CD14-positive monocyte (primary cell): Measurements from ENCODE around the gene CAMK4. TPM values are rescaled to one million over a fixed set of nuclear protein-coding genes. Genes with fewer than 3 reads are reported as not detected.
A peak's percentile ranks its signal among the peaks of the same experiment; 100 is the strongest.

Experiments
- DNase-seq, 3 donors: peaks; one replicate each; pipeline ENCODE4 v3.0.0-alpha.2; 2011 to 2022
- H2AFZ ChIP-seq: 2 replicates; pipeline ENCODE4 v1.6.0; 2012; ENCODE audit warnings: mild to moderate bottlenecking, low read depth, low read length, inconsistent platforms; ENCODE audit not compliant: insufficient read depth, poor library complexity, severe bottlenecking
- H3K27ac ChIP-seq, 2 donors: 1 replicate in 1 of 2; 2 replicates in 1 of 2; pipeline ENCODE4 v1.5.1; 2012 to 2013; ENCODE audit warnings: low read length in 2 of 2, control low read depth in 1 of 2, inconsistent platforms in 1 of 2, low read depth in 1 of 2, mild to moderate bottlenecking in 1 of 2
- H3K27me3 ChIP-seq, 2 donors: one replicate each; pipeline versions ENCODE4 v1.6.0 to v1.6.1; 2011 to 2013; ENCODE audit warnings: low read length in 2 of 2; ENCODE audit not compliant: control insufficient read depth in 2 of 2, insufficient read depth in 2 of 2
- H3K36me3 ChIP-seq, 2 donors: replicated peaks in 1 of 2; 1 replicate in 1 of 2; 2 replicates in 1 of 2; pipeline versions ENCODE4 v1.5.1 to v1.6.1; 2012 to 2013; ENCODE audit warnings: low read length in 2 of 2, control low read depth in 1 of 2, inconsistent platforms in 1 of 2, mild to moderate bottlenecking in 1 of 2; ENCODE audit not compliant: insufficient read depth in 2 of 2, control insufficient read depth in 1 of 2
- H3K4me1 ChIP-seq, 2 donors: 1 replicate in 1 of 2; 2 replicates in 1 of 2; pipeline versions ENCODE4 v1.5.1 to v1.6.1; 2012 to 2013; ENCODE audit warnings: low read length in 2 of 2, control low read depth in 1 of 2, inconsistent platforms in 1 of 2, mild to moderate bottlenecking in 1 of 2, moderate library complexity in 1 of 2; ENCODE audit not compliant: insufficient read depth in 2 of 2, control insufficient read depth in 1 of 2
- H3K4me2 ChIP-seq: replicated peaks from 2 replicates; pipeline ENCODE3; 2012; ENCODE audit warnings: low read length, moderate library complexity, mild to moderate bottlenecking; ENCODE audit not compliant: poor library complexity, severe bottlenecking; ENCODE audit errors: extremely low read depth
- H3K4me3 ChIP-seq, 3 experiments: fragments of 200-600 bp in 1 of 3; sonication (generic) in 1 of 3; replicated peaks in 1 of 3; 1 replicate in 2 of 3; 2 replicates in 1 of 3; pipeline ENCODE4 v1.5.1; 2011 to 2013; ENCODE audit warnings: low read length in 3 of 3, mild to moderate bottlenecking in 3 of 3, control low read depth in 2 of 3, low read depth in 2 of 3, inconsistent platforms in 1 of 3, moderate library complexity in 1 of 3
- H3K79me2 ChIP-seq: 2 replicates; pipeline ENCODE4 v1.6.0; 2012; ENCODE audit warnings: mild to moderate bottlenecking, control low read depth, inconsistent platforms, low read length, moderate library complexity; ENCODE audit not compliant: insufficient read depth
- H3K9ac ChIP-seq: 2 replicates; pipeline ENCODE4 v1.6.0; 2017; ENCODE audit warnings: low read length, mild to moderate bottlenecking; ENCODE audit not compliant: insufficient read depth, poor library complexity, severe bottlenecking
- H3K9me3 ChIP-seq, 2 donors: replicated peaks in 1 of 2; 1 replicate in 1 of 2; 2 replicates in 1 of 2; pipeline versions ENCODE4 v1.5.1 to v1.6.1; 2012 to 2013; ENCODE audit warnings: low read length in 2 of 2, control low read depth in 1 of 2; ENCODE audit not compliant: control insufficient read depth in 1 of 2, insufficient read depth in 1 of 2
- H4K20me1 ChIP-seq: 2 replicates; pipeline ENCODE4 v1.6.0; 2012; ENCODE audit warnings: mild to moderate bottlenecking, low read length, control low read depth, moderate library complexity; ENCODE audit not compliant: insufficient read depth
- H3K27ac Mint-ChIP-seq, 7 donors: one replicate each; pipeline ENCODE4 v1.8.0; 2020; ENCODE audit warnings: mild to moderate bottlenecking in 7 of 7, mixed read lengths in 7 of 7, moderate library complexity in 6 of 7, inconsistent platforms in 2 of 7
- H3K27me3 Mint-ChIP-seq, 3 donors: one replicate each; pipeline ENCODE4 v1.8.0; 2021 to 2022; ENCODE audit warnings: low read depth in 3 of 3, mild to moderate bottlenecking in 3 of 3, mixed read lengths in 3 of 3, moderate library complexity in 3 of 3, inconsistent platforms in 1 of 3
- H3K36me3 Mint-ChIP-seq, 2 donors: one replicate each; pipeline ENCODE4 v1.8.0; 2020; ENCODE audit warnings: mixed read lengths in 2 of 2, inconsistent platforms in 1 of 2, mild to moderate bottlenecking in 1 of 2
- H3K4me1 Mint-ChIP-seq: one replicate; pipeline ENCODE4 v1.8.0; 2020; ENCODE audit warnings: mild to moderate bottlenecking, mixed read lengths
- H3K4me3 Mint-ChIP-seq, 2 donors: one replicate each; pipeline ENCODE4 v1.8.0; 2020; ENCODE audit warnings: mild to moderate bottlenecking in 2 of 2, mixed read lengths in 2 of 2, moderate library complexity in 1 of 2
- H3K9me3 Mint-ChIP-seq, 7 donors: one replicate each; pipeline ENCODE4 v1.8.0; 2020 to 2022; ENCODE audit warnings: mixed read lengths in 7 of 7, mild to moderate bottlenecking in 6 of 7, moderate library complexity in 6 of 7, inconsistent platforms in 2 of 7
- CTCF ChIP-seq: fragments of 200-600 bp; IDR thresholded peaks from one replicate; pipeline ENCODE4 v1.8.0; 2022; ENCODE audit warnings: antibody characterized with exemption, mild to moderate bottlenecking
- WGBS: methylation state at CpG from one replicate; pipeline ENCODE4 v1.1.5; 2013; ENCODE audit warnings: missing lambda C conversion rate; ENCODE audit not compliant: insufficient coverage; 5-methylcytosine and 5-hydroxymethylcytosine counted together
- intact Hi-C, 2 donors: fragments of 100-400 bp; cut with micrococcal nuclease; formaldehyde crosslinking; loops; one replicate each; pipeline versions ENCODE4 v1.15.0 to v1.15.1; 2023
- polyA plus RNA-seq, 3 donors: library from polyadenylated mRNA; depleted of rRNA in 1 of 3; unstranded in 2 of 3; stranded (reverse) in 1 of 3; fragments of 300-500 nt in 2 of 3; fragments of >200 nt in 1 of 3; fragmentation: Illumina TruSeq in 2 of 3; gene quantifications; 1 replicate in 2 of 3; 2 replicates in 1 of 3; pipeline ENCODE4 v1.2.3, GENCODE V29; 2012 to 2021

The CAMK4 gene
- polyA plus RNA-seq, 3 donors = 0.24 to 0.28 TPM; not detected in 1

GRCh38 chr5:111511831-111512374 is 287.7 kb downstream of the CAMK4 start:
- H2AFZ ChIP-seq = peak overlapping the region; percentile 85
- no peak for TF ChIP-seq CTCF
- H3K4me2 ChIP-seq = peak overlapping the region; percentile 75
- peak overlapping the region; percentile 81 to 87 for H3K27ac ChIP-seq
- H3K4me1 ChIP-seq = peaks cover 19 to 22% of the 10 kb centered on the region in 2 donors
- H3K79me2 ChIP-seq = peaks cover 22% of the 10 kb centered on the region
- H3K36me3 ChIP-seq = no peaks in the 10 kb centered on the region
- H3K27me3 ChIP-seq = no peaks in the 10 kb centered on the region
- peak in 1 of 3 donors; percentile 22 for DNase-seq
- no peaks in the 10 kb centered on the region for H3K9me3 ChIP-seq
- peak overlapping the region; percentile 85 for H3K9ac ChIP-seq
- H3K4me3 ChIP-seq = peak overlapping the region; percentile 71 to 91 (median 89)
- WGBS = 0% methylated on average over 26 of the region's 32 CpGs
- H3K27ac Mint-ChIP-seq = peak overlapping the region; percentile 85 to 97 (median 92)
- H3K36me3 Mint-ChIP-seq = peaks cover 0 to 2% of the 10 kb centered on the region in 2 donors
- no peaks in the 10 kb centered on the region for H4K20me1 ChIP-seq
- intact Hi-C loops = no loop called here
- H3K27me3 Mint-ChIP-seq = peaks cover 0 to 2% (median 1%) of the 10 kb centered on the region in 3 donors
- peaks cover 28% of the 10 kb centered on the region for H3K4me1 Mint-ChIP-seq
- peak overlapping the region; percentile 97 to 98 for H3K4me3 Mint-ChIP-seq
- H3K9me3 Mint-ChIP-seq = no peaks in the 10 kb centered on the region

GRCh38 chr5:111512375-111513130 is 288.4 kb downstream of the CAMK4 start, which contains the start of gene STARD4:
Gene STARD4, minus strand, starts transcription at chr5:111512535. Its CDS starts 5,102 bp downstream, at chr5:111507433.
- Histone ChIP-seq H3K27ac (peak within 1 kb of the TSS; percentile 81 to 87), H3K4me2 (peak within 1 kb of the TSS; percentile 75), H3K9ac (peak within 1 kb of the TSS; percentile 85), H2AFZ (peak within 1 kb of the TSS; percentile 85), H3K9me3 (no peaks in the 10 kb centered on the region), H3K79me2 (peaks cover 22% of the 10 kb centered on the region), H3K4me3 (peak within 1 kb of the TSS; percentile 71 to 91 (median 89)), H3K27me3 (no peaks in the 10 kb centered on the region), H4K20me1 (no peaks in the 10 kb centered on the region), H3K36me3 (no peaks in the 10 kb centered on the region), H3K4me1 (peaks cover 19 to 22% of the 10 kb centered on the region in 2 donors)
- WGBS = 0% methylated on average over 27 of the region's 41 CpGs
- Mint-ChIP-seq H3K27me3 (peaks cover 0 to 2% (median 1%) of the 10 kb centered on the region in 3 donors), H3K27ac (peak within 1 kb of the TSS; percentile 89 to 97 (median 92)), H3K4me1 (peaks cover 28% of the 10 kb centered on the region), H3K9me3 (no peaks in the 10 kb centered on the region), H3K4me3 (peak within 1 kb of the TSS; percentile 97 to 98), H3K36me3 (peaks cover 0 to 2% of the 10 kb centered on the region in 2 donors)
- intact Hi-C loops = no loop called here
- DNase-seq = peak; percentile 89 to 96 (median 89)
- TF ChIP-seq CTCF = no peak
